Liver (tissue), 9 donors: ENCODE measurements around the gene TAF8. TPM values are rescaled to one million over a fixed set of nuclear protein-coding genes. Genes with fewer than 3 reads are reported as not detected.

Experiments
- DNase-seq: peaks from one replicate; pipeline ENCODE4 v3.0.0-alpha.2; 2017; ENCODE audit warnings: low spot score
- H3K27ac ChIP-seq, 2 donors: one replicate each; pipeline ENCODE4 v1.7.0; 2013; ENCODE audit warnings: inconsistent platforms in 2 of 2, low read length in 2 of 2, control low read depth in 1 of 2, low read depth in 1 of 2, mild to moderate bottlenecking in 1 of 2
- H3K27me3 ChIP-seq, 4 donors: one replicate each; pipeline versions ENCODE4 v1.6.1 to v1.7.0; 2013; ENCODE audit warnings: low read length in 3 of 4, inconsistent platforms in 1 of 4, mild to moderate bottlenecking in 1 of 4, moderate library complexity in 1 of 4; ENCODE audit not compliant: control insufficient read depth in 4 of 4, insufficient read depth in 4 of 4
- H3K36me3 ChIP-seq, 4 donors: one replicate each; pipeline versions ENCODE4 v1.6.1 to v1.7.0; 2013; ENCODE audit warnings: low read length in 3 of 4, mild to moderate bottlenecking in 3 of 4, low read depth in 1 of 4, moderate library complexity in 1 of 4; ENCODE audit not compliant: control insufficient read depth in 4 of 4, insufficient read depth in 3 of 4
- H3K4me1 ChIP-seq, 4 donors: one replicate each; pipeline versions ENCODE4 v1.6.1 to v1.7.0; 2013; ENCODE audit warnings: low read length in 3 of 4, mild to moderate bottlenecking in 3 of 4, moderate library complexity in 1 of 4; ENCODE audit not compliant: control insufficient read depth in 4 of 4, insufficient read depth in 4 of 4
- H3K4me3 ChIP-seq, 3 donors: one replicate each; pipeline versions ENCODE4 v1.6.1 to v1.7.0; 2013; ENCODE audit warnings: low read length in 3 of 3, control low read depth in 1 of 3, low read depth in 1 of 3, mild to moderate bottlenecking in 1 of 3
- H3K9ac ChIP-seq, 2 donors: one replicate each; pipeline ENCODE4 v1.7.0; 2013; ENCODE audit warnings: low read length in 2 of 2, mild to moderate bottlenecking in 2 of 2, moderate library complexity in 2 of 2, control low read depth in 1 of 2, low read depth in 1 of 2
- H3K9me3 ChIP-seq, 4 donors: one replicate each; pipeline versions ENCODE4 v1.6.1 to v1.7.0; 2013; ENCODE audit warnings: low read length in 3 of 4; ENCODE audit not compliant: control insufficient read depth in 4 of 4
- EGR1 ChIP-seq, 2 donors: IDR thresholded peaks; 2 replicates each; pipeline ENCODE4 v1.6.1; 2016 to 2018; ENCODE audit warnings: antibody characterized with exemption in 2 of 2, low read depth in 2 of 2
- FOXA1 ChIP-seq: IDR thresholded peaks from 2 replicates; pipeline ENCODE4 v1.6.1; 2016; ENCODE audit warnings: antibody characterized with exemption
- FOXA2 ChIP-seq: IDR thresholded peaks from 2 replicates; pipeline ENCODE4 v1.6.1; 2016; ENCODE audit warnings: antibody characterized with exemption
- HNF4A ChIP-seq, 2 donors: conservative IDR thresholded peaks; 2 replicates each; pipeline ENCODE4 v1.6.1; 2016; ENCODE audit warnings: antibody characterized with exemption in 2 of 2, mild to moderate bottlenecking in 2 of 2
- HNF4G ChIP-seq: IDR thresholded peaks from 2 replicates; pipeline ENCODE4 v1.6.1; 2016; ENCODE audit warnings: antibody characterized with exemption
- JUND ChIP-seq, 2 donors: IDR thresholded peaks; 2 replicates each; pipeline ENCODE4 v1.6.1; 2016; ENCODE audit warnings: antibody characterized with exemption in 2 of 2
- NR2F2 ChIP-seq: IDR thresholded peaks from 2 replicates; pipeline ENCODE4 v1.6.1; 2016; ENCODE audit warnings: antibody characterized with exemption
- RAD21 ChIP-seq, 2 donors: IDR thresholded peaks; 2 replicates each; pipeline ENCODE4 v1.6.1; 2016; ENCODE audit warnings: antibody characterized with exemption in 2 of 2, mild to moderate bottlenecking in 2 of 2
- RXRA ChIP-seq, 2 donors: IDR thresholded peaks; 2 replicates each; pipeline ENCODE4 v1.6.1; 2017 to 2018; ENCODE audit warnings: antibody characterized with exemption in 2 of 2, mild to moderate bottlenecking in 1 of 2
- SP1 ChIP-seq: IDR thresholded peaks from 2 replicates; pipeline ENCODE4 v1.6.1; 2018; ENCODE audit warnings: antibody characterized with exemption, mild to moderate bottlenecking
- TAF1 ChIP-seq: conservative IDR thresholded peaks from 2 replicates; pipeline ENCODE4 v1.6.1; 2016; ENCODE audit warnings: antibody characterized with exemption, mild to moderate bottlenecking
- YY1 ChIP-seq: IDR thresholded peaks from 2 replicates; pipeline ENCODE4 v1.6.1; 2016; ENCODE audit warnings: antibody characterized with exemption, mild to moderate bottlenecking
- WGBS: extraction: QIAGEN DNeasy Blood & Tissue Kit; methylation state at CpG from one replicate; pipeline ENCODE4 v1.1.7; 2013; 5-methylcytosine and 5-hydroxymethylcytosine counted together
- polyA plus RNA-seq, 2 donors: library from polyadenylated mRNA; stranded (reverse) in 1 of 2; unstranded in 1 of 2; fragments of 200-250 nt in 1 of 2; fragments of >200 nt in 1 of 2; fragmentation: Nextera tagmentation in 1 of 2; extraction: Ambion mirVana in 1 of 2; gene quantifications; one replicate each; pipeline versions ENCODE4 v1.2.1 to v1.2.3, GENCODE V29; 2013 to 2015
- total RNA-seq, 2 donors: library from RNA; depleted of rRNA; stranded (reverse); fragments of >200 nt; gene quantifications; one replicate each; pipeline ENCODE4 v1.2.3, GENCODE V29; 2014
- TF ChIP-seq, protein P1 (sequence below): fragments of 150-350 bp; IDR thresholded peaks from 2 replicates; pipeline ENCODE4 v1.5.1; 2017; ENCODE audit warnings: improper control_type of control experiment, low read depth, low read length; ENCODE audit not compliant: missing input control
- TF ChIP-seq, protein P2 (sequence below): IDR thresholded peaks from 2 replicates; pipeline ENCODE4 v1.6.1; 2016; ENCODE audit warnings: antibody characterized with exemption
- TF ChIP-seq, protein P3 (sequence below): IDR thresholded peaks from 2 replicates; pipeline ENCODE4 v1.6.1; 2016; ENCODE audit warnings: antibody characterized with exemption
- TF ChIP-seq, protein P4 (sequence below): IDR thresholded peaks from 2 replicates; pipeline ENCODE4 v1.6.1; 2016; ENCODE audit warnings: antibody characterized with exemption, mild to moderate bottlenecking
- donor health status: healthy.
- donor health status: healthy.
- donor health status: healthy.
- donor health status: healthy.
- donor health status: healthy.

The TAF8 gene
- total and polyA plus RNA-seq, 4 donors, result 3.9 to 11.3 (median 7.4) TPM

DNA sequence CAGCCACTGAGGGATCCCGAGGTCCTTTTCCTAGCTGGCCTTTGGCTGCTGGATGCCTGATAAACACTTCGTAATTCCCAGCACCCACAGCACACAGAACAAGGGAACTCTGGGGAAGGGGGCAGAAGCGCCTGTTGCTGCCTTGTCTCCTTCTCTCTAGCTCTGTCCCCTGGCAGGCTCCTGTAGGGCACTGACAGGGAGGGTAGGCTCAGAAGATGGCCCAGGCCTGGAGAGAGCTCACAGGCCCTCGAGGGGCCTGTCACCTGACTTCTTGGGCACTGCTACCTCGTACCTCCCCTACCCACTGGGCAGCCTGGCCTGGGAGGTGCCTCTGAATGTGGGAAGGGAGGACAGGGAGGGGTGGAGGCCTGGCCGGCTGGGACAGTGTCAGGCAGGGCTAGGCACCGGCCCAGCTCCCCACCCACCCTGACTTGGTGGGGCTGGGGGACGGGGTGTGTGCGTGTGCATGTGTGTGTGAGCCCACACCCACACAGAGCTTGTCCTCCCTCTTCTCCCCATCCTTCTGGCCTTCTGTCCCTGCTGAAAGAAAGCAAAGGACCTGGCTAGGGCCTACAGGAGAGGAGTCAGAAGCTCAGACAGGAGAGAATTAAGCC lies 74.0 kb downstream of the TAF8 start:
- Histone ChIP-seq H3K27me3 (no peaks in the 10 kb centered on the region), H3K27ac (no peak overlapping the region), H3K9ac (no peak overlapping the region), H3K36me3 (no peaks in the 10 kb centered on the region), H3K9me3 (no peaks in the 10 kb centered on the region), H3K4me1 (no peaks in the 10 kb centered on the region), H3K4me3 (no peak overlapping the region)
- no peak for DNase-seq
- TF ChIP-seq, protein P1, sequence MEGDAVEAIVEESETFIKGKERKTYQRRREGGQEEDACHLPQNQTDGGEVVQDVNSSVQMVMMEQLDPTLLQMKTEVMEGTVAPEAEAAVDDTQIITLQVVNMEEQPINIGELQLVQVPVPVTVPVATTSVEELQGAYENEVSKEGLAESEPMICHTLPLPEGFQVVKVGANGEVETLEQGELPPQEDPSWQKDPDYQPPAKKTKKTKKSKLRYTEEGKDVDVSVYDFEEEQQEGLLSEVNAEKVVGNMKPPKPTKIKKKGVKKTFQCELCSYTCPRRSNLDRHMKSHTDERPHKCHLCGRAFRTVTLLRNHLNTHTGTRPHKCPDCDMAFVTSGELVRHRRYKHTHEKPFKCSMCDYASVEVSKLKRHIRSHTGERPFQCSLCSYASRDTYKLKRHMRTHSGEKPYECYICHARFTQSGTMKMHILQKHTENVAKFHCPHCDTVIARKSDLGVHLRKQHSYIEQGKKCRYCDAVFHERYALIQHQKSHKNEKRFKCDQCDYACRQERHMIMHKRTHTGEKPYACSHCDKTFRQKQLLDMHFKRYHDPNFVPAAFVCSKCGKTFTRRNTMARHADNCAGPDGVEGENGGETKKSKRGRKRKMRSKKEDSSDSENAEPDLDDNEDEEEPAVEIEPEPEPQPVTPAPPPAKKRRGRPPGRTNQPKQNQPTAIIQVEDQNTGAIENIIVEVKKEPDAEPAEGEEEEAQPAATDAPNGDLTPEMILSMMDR, result no peak
- no peak for TF ChIP-seq FOXA1
- no peak for TF ChIP-seq SP1
- TF ChIP-seq RAD21 (IDR thresholded peaks at IDR 0.05), result no peak
- TF ChIP-seq, protein P2, sequence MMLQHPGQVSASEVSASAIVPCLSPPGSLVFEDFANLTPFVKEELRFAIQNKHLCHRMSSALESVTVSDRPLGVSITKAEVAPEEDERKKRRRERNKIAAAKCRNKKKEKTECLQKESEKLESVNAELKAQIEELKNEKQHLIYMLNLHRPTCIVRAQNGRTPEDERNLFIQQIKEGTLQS, result no peak
- no peak for TF ChIP-seq EGR1 (IDR thresholded peaks at IDR 0.05; ENCODE audit: low read depth in 2 of 2)
- no peak for TF ChIP-seq HNF4G
- TF ChIP-seq, protein P3, sequence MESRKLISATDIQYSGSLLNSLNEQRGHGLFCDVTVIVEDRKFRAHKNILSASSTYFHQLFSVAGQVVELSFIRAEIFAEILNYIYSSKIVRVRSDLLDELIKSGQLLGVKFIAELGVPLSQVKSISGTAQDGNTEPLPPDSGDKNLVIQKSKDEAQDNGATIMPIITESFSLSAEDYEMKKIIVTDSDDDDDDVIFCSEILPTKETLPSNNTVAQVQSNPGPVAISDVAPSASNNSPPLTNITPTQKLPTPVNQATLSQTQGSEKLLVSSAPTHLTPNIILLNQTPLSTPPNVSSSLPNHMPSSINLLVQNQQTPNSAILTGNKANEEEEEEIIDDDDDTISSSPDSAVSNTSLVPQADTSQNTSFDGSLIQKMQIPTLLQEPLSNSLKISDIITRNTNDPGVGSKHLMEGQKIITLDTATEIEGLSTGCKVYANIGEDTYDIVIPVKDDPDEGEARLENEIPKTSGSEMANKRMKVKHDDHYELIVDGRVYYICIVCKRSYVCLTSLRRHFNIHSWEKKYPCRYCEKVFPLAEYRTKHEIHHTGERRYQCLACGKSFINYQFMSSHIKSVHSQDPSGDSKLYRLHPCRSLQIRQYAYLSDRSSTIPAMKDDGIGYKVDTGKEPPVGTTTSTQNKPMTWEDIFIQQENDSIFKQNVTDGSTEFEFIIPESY, result no peak
- 87% methylated on average over 9 of the region's 9 CpGs for whole genome bisulfite sequencing

DNA sequence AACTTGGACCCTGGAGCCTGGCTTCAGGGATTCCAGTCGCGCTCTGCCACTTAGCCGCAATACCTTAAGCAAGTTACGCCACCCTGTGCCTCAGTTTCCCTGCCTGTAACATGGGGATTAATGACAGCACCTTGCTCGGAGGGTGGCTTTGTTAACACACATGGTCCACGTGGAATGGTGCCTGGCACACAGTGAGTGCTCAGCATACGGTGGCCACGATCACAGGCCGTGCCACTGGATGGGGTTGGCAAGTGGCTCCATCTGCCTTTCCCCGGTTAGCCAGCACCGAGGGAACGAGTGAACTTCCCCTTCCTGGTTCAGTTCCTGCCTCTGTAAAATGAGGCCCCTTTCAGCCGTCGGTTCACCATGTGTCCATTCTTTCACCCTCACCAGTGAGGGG lies 74.9 kb downstream of the TAF8 start:
- 86% methylated on average over 14 of the region's 14 CpGs for WGBS
- H3K36me3 ChIP-seq, result no peaks in the 10 kb centered on the region
- H3K9me3 ChIP-seq, result no peaks in the 10 kb centered on the region
- H3K27ac ChIP-seq, result no peak overlapping the region
- no peaks in the 10 kb centered on the region for H3K4me1 ChIP-seq
- H3K4me3 ChIP-seq, result no peak overlapping the region
- no peak for TF ChIP-seq JUND (IDR thresholded peaks at IDR 0.05)
- TF ChIP-seq NR2F2, result no peak
- TF ChIP-seq FOXA1, result no peak
- TF ChIP-seq FOXA2, result no peak
- TF ChIP-seq EGR1 (IDR thresholded peaks at IDR 0.05; ENCODE audit: low read depth in 2 of 2), result no peak
- no peak for TF ChIP-seq RXRA (IDR thresholded peaks at IDR 0.05)
- TF ChIP-seq SP1, result no peak
- no peak for TF ChIP-seq TAF1
- TF ChIP-seq, protein P3, result no peak
- no peak for TF ChIP-seq HNF4G
- TF ChIP-seq RAD21 (IDR thresholded peaks at IDR 0.05), result no peak
- TF ChIP-seq YY1, result no peak
- no peak for TF ChIP-seq HNF4A (conservative IDR thresholded peaks at IDR 0.05)
- TF ChIP-seq, protein P1, result no peak
- TF ChIP-seq, protein P4, sequence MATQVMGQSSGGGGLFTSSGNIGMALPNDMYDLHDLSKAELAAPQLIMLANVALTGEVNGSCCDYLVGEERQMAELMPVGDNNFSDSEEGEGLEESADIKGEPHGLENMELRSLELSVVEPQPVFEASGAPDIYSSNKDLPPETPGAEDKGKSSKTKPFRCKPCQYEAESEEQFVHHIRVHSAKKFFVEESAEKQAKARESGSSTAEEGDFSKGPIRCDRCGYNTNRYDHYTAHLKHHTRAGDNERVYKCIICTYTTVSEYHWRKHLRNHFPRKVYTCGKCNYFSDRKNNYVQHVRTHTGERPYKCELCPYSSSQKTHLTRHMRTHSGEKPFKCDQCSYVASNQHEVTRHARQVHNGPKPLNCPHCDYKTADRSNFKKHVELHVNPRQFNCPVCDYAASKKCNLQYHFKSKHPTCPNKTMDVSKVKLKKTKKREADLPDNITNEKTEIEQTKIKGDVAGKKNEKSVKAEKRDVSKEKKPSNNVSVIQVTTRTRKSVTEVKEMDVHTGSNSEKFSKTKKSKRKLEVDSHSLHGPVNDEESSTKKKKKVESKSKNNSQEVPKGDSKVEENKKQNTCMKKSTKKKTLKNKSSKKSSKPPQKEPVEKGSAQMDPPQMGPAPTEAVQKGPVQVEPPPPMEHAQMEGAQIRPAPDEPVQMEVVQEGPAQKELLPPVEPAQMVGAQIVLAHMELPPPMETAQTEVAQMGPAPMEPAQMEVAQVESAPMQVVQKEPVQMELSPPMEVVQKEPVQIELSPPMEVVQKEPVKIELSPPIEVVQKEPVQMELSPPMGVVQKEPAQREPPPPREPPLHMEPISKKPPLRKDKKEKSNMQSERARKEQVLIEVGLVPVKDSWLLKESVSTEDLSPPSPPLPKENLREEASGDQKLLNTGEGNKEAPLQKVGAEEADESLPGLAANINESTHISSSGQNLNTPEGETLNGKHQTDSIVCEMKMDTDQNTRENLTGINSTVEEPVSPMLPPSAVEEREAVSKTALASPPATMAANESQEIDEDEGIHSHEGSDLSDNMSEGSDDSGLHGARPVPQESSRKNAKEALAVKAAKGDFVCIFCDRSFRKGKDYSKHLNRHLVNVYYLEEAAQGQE, result no peak
- DNase-seq, result no peak
- no peak overlapping the region for H3K9ac ChIP-seq
- no peaks in the 10 kb centered on the region for H3K27me3 ChIP-seq
